ENCODE results near the gene TMEM130. TPM values are rescaled to one million over a fixed set of nuclear protein-coding genes. Genes with fewer than 3 reads are reported as not detected.
A peak's percentile ranks its signal among the peaks of the same experiment; 100 is the strongest.

The TMEM130 gene
- total RNA-seq, 1 experiment from 2014 or later = not detected

GRCh38 chr7:98840722-98841121, 29.1 kb downstream of the TMEM130 start:
- Histone ChIP-seq H3K4me1 (peaks cover 4% of the 10 kb centered on the region; the same call in 1 of the 2 replicates), H3K27ac (no peak overlapping the region), H3K9me3 (replicated peaks) (no peaks in the 10 kb centered on the region), H3K27me3 (peaks cover 6% of the 10 kb centered on the region; the same call in 1 of the 2 replicates), H3K4me3 (no peak overlapping the region), H3K36me3 (no peaks in the 10 kb centered on the region)
- DNase-seq = no peak

GRCh38 chr7:98840096-98840495, 29.7 kb downstream of the TMEM130 start:
- no peak overlapping the region for H3K4me3 ChIP-seq
- peaks cover 6% of the 10 kb centered on the region; the same call in 1 of the 2 replicates for H3K27me3 ChIP-seq
- peaks cover 4% of the 10 kb centered on the region; the same call in 1 of the 2 replicates for H3K4me1 ChIP-seq
- DNase-seq = no peak
- no peaks in the 10 kb centered on the region for H3K9me3 ChIP-seq (replicated peaks)
- H3K27ac ChIP-seq = no peak overlapping the region
- no peaks in the 10 kb centered on the region for H3K36me3 ChIP-seq

GRCh38 chr7:98837630-98837972, 32.2 kb downstream of the TMEM130 start:
- H3K36me3 ChIP-seq = no peaks in the 10 kb centered on the region
- H3K4me1 ChIP-seq = peaks cover 4% of the 10 kb centered on the region; the same call in 1 of the 2 replicates
- H3K4me3 ChIP-seq = no peak overlapping the region
- no peak overlapping the region for H3K27ac ChIP-seq
- DNase-seq = no peak
- no peaks in the 10 kb centered on the region for H3K9me3 ChIP-seq (replicated peaks)
- peaks cover 6% of the 10 kb centered on the region; the same call in 1 of the 2 replicates for H3K27me3 ChIP-seq

- H3K9me3 ChIP-seq (replicated peaks) = no peaks in the 10 kb centered on the region
- peaks cover 4% of the 10 kb centered on the region; the same call in 1 of the 2 replicates for H3K4me1 ChIP-seq
- no peak overlapping the region for H3K27ac ChIP-seq
- peak; percentile 49 to 70 for DNase-seq
- H3K27me3 ChIP-seq = peaks cover 6% of the 10 kb centered on the region; the same call in 1 of the 2 replicates
- no peaks in the 10 kb centered on the region for H3K36me3 ChIP-seq
- H3K4me3 ChIP-seq = no peak overlapping the region
Measured at GRCh38 chr7:98836811-98837629, 32.8 kb downstream of the TMEM130 start.

DNA sequence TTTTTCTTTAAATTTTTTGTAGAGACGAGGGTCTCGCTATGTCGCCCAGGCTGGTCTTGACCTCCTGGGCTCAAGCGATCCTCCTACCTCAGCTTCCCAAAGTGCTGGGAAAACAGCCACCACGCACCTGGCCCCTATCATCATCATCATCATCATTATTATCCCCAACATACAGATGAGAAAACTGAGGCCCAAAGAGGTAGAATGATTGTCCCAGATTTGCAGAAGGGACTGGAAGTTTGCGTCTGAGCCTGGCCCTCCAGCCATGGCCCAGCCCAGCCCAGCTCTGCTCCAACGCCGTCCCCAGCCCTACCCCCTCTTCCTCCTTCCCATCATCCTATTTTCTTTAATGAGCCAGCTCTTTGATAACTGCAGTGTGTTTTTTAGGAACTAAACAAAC, 34.9 kb downstream of the TMEM130 start:
- peaks cover 3% of the 10 kb centered on the region; the same call in 1 of the 2 replicates for H3K27me3 ChIP-seq
- H3K36me3 ChIP-seq = no peaks in the 10 kb centered on the region
- H3K4me3 ChIP-seq = no peak overlapping the region
- H3K9me3 ChIP-seq (replicated peaks) = no peaks in the 10 kb centered on the region
- H3K27ac ChIP-seq = no peak overlapping the region
- no peak for DNase-seq
- H3K4me1 ChIP-seq = peaks cover 4% of the 10 kb centered on the region; the same call in 1 of the 2 replicates

DNA sequence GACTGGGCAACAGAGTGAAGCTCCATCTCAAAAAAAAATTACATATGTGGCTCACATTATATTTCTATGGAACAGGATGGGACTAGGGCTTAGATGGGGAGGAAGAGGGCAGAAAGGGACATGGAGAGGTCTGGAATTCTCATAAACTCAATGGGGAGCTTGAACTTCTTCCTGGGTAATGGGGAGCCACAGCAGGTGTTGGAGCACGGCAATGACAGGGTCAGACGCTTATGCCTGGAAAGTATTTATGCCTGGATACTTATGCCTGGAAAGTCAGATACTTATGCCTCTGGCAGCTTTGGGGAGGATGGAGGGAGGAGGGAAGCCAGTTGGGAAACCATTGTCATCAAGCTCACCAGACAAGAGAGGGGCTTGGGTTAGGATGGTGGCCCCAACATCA, 36.8 kb downstream of the TMEM130 start:
- Histone ChIP-seq H3K9me3 (replicated peaks) (no peaks in the 10 kb centered on the region), H3K27me3 (no peaks in the 10 kb centered on the region; the same call in 1 of the 2 replicates), H3K36me3 (no peaks in the 10 kb centered on the region), H3K4me3 (no peak overlapping the region), H3K27ac (no peak overlapping the region), H3K4me1 (peaks cover 4% of the 10 kb centered on the region; the same call in 1 of the 2 replicates)
- DNase-seq = no peak

DNA sequence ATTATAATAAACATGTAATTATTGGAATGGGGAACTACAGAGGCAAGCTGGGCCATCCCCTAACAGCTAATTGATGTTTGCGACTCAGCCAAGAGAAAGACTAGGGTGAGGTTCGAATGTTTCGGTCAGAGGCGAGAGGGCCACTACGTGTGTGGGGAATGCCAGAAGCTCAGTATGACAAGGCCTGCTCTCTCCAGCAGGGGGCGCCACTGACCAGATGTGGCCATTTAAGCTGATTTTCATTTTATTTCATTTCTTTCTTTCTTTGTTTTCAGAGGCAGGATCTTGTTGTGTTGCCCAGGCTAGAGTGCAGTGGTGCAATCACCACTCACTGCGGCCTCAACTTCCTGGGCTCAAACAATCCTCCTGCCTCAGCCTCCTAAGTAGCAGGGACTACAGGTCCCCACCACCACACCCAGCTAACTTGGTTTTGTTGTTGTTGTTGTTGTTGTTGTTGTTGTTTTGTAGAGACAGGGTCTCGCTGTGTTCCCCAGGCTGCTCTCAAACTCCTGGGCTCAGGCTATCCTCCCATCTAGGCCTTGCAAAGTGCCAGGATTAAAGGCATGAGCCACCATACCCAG, 38.1 kb downstream of the TMEM130 start:
- no peak overlapping the region for H3K27ac ChIP-seq
- H3K36me3 ChIP-seq = no peaks in the 10 kb centered on the region
- DNase-seq = peak in 1 of 2 experiments; percentile 56
- H3K4me1 ChIP-seq = no peaks in the 10 kb centered on the region
- no peak overlapping the region for H3K4me3 ChIP-seq
- no peaks in the 10 kb centered on the region; the same call in 1 of the 2 replicates for H3K27me3 ChIP-seq
- H3K9me3 ChIP-seq (replicated peaks) = no peaks in the 10 kb centered on the region

DNA sequence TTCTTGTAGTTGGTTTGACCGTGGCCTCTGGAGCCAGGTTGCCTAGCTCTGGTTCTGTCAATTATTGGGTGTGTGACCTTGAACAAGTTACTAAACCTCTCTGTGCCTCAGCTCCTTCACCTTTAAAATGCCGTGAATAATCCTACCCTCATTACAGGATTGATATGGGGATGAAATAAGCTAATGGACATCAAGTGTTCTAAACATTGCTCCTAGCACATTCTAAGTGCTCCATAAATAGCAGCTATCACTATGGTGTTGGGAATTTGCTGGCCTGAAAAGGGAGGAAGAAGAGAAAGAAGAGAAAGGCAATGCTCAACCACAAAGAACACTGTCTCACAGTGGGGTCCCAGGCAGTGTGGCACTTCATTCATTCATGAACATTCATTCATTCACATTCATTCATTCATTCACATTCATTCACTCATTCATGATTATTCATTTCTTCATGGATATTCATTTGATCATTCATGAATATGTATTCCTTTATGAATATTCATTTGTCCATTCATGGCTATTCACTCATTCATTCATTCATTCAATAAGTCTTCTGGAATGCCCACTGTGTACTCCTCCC, 38.8 kb downstream of the TMEM130 start:
- no peak overlapping the region for H3K4me3 ChIP-seq
- H3K9me3 ChIP-seq (replicated peaks) = no peaks in the 10 kb centered on the region
- no peak overlapping the region for H3K27ac ChIP-seq
- no peak for DNase-seq
- H3K36me3 ChIP-seq = no peaks in the 10 kb centered on the region
- no peaks in the 10 kb centered on the region; the same call in 1 of the 2 replicates for H3K27me3 ChIP-seq
- no peaks in the 10 kb centered on the region for H3K4me1 ChIP-seq

DNA sequence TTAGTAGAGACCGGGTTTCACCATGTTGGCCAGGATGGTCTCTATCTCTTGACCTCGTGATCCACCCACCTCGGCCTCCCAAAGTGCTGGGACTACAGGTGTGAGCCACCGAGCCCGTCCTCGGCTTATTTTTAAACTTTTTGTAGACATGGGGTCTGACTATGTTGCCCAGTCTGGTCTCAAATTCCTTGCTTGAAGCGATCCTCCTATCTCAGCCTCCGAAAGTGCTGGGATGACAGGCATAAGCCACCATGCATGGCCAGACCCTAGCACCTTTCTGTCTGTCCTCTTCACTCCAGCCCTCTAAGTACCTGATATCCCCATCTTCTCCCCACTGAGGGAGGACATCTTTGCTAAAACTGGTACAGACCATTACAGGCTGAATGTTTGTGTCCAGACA, 41.4 kb downstream of the TMEM130 start:
- no peak overlapping the region for H3K4me3 ChIP-seq
- H3K9me3 ChIP-seq (replicated peaks) = no peaks in the 10 kb centered on the region
- H3K27ac ChIP-seq = no peak overlapping the region
- no peaks in the 10 kb centered on the region for H3K36me3 ChIP-seq
- H3K27me3 ChIP-seq = no peaks in the 10 kb centered on the region
- no peak for DNase-seq
- no peaks in the 10 kb centered on the region for H3K4me1 ChIP-seq

DNA sequence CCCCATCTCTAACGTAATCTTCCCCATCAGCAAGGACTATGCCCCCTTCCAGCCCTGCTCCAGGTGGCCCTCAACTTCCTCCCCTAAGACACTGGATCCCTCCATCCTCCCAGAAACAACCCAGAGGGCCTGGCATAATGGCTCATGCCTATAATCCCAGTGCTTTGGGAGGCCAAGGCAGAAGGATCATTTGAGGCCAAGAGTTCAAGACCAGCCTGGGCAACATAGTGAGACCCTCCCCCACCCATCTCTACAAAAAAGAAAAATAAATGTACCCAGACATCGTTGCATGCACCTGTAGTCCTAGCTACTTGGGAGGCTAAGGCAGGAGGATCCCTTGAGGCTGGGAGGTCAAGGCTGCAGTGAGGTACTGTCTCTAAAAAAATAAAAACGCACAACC, 42.6 kb downstream of the TMEM130 start:
- Histone ChIP-seq H3K27me3 (no peaks in the 10 kb centered on the region), H3K27ac (no peak overlapping the region), H3K36me3 (no peaks in the 10 kb centered on the region)

GRCh38 chr7:98826811-98827231, 43.0 kb downstream of the TMEM130 start:
- no peak overlapping the region for H3K4me3 ChIP-seq
- H3K4me1 ChIP-seq = no peaks in the 10 kb centered on the region
- H3K27ac ChIP-seq = no peak overlapping the region
- H3K9me3 ChIP-seq (replicated peaks) = no peaks in the 10 kb centered on the region
- H3K36me3 ChIP-seq = no peaks in the 10 kb centered on the region
- no peaks in the 10 kb centered on the region for H3K27me3 ChIP-seq
- no peak for DNase-seq

More for the DNA sequence above, 42.6 kb downstream of the TMEM130 start:
- DNase-seq = no peak
- no peaks in the 10 kb centered on the region for H3K4me1 ChIP-seq
- no peak overlapping the region for H3K4me3 ChIP-seq
- H3K9me3 ChIP-seq (replicated peaks) = no peaks in the 10 kb centered on the region

- Histone ChIP-seq H3K4me3 (no peak overlapping the region), H3K27me3 (no peaks in the 10 kb centered on the region), H3K27ac (no peak overlapping the region), H3K4me1 (no peaks in the 10 kb centered on the region), H3K36me3 (no peaks in the 10 kb centered on the region), H3K9me3 (replicated peaks) (no peaks in the 10 kb centered on the region)
- no peak for DNase-seq
Measured at GRCh38 chr7:98826387-98826786, 43.4 kb downstream of the TMEM130 start.

DNA sequence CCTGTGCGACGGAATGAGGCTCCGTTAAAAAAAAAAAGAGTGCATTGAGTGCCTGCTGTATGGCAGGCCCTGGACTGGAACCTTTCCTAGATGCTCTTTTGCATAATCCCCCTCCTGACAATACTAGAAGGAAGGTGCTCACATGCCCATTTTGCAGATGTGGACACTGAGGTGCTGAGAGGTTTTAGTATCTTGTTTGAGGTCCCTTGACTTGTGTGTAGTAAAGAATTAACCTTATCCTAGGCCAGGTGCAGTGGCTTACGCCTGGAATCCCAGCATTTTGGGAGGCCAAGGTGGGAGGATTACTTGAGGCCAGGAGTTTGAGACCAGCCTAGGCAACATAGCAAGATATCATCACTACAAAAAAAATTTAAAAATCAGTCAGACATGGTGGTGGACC, 46.6 kb downstream of the TMEM130 start:
- no peaks in the 10 kb centered on the region for H3K36me3 ChIP-seq
- no peak overlapping the region for H3K4me3 ChIP-seq
- H3K27ac ChIP-seq = no peak overlapping the region
- H3K27me3 ChIP-seq = no peaks in the 10 kb centered on the region
- no peaks in the 10 kb centered on the region for H3K9me3 ChIP-seq (replicated peaks)
- DNase-seq = no peak
- H3K4me1 ChIP-seq = no peaks in the 10 kb centered on the region

- no peaks in the 10 kb centered on the region for H3K9me3 ChIP-seq (replicated peaks)
- H3K27me3 ChIP-seq = no peaks in the 10 kb centered on the region
- no peaks in the 10 kb centered on the region for H3K4me1 ChIP-seq
- H3K27ac ChIP-seq = no peak overlapping the region
- DNase-seq = no peak
- H3K4me3 ChIP-seq = no peak overlapping the region
- H3K36me3 ChIP-seq = no peaks in the 10 kb centered on the region
Measured at GRCh38 chr7:98821348-98821747, 48.5 kb downstream of the TMEM130 start.
